Endodermal cell (in vitro differentiated cells): ENCODE data around the gene RUVBL2. TPM values are rescaled to one million over a fixed set of nuclear protein-coding genes. Genes with fewer than 3 reads are reported as not detected.

Experiments used
- DNase-seq: peaks from one replicate; pipeline ENCODE4 v3.0.0-alpha.2; 2017
- H3K27ac ChIP-seq: 2 replicates; pipeline ENCODE4 v1.5.1; 2013; ENCODE audit warnings: mild to moderate bottlenecking, low read depth, low read length, moderate library complexity
- H3K27me3 ChIP-seq: 2 replicates; pipeline ENCODE4 v1.6.1; 2013; ENCODE audit warnings: mild to moderate bottlenecking, low read length, moderate library complexity; ENCODE audit not compliant: insufficient read depth, control insufficient read depth, poor library complexity, severe bottlenecking
- H3K36me3 ChIP-seq: 2 replicates; pipeline ENCODE4 v1.7.0; 2013; ENCODE audit warnings: mild to moderate bottlenecking, low read length, moderate library complexity; ENCODE audit not compliant: control insufficient read depth, insufficient read depth
- H3K4me1 ChIP-seq: one replicate; pipeline ENCODE4 v1.7.0; 2013; ENCODE audit warnings: low read length; ENCODE audit not compliant: control insufficient read depth, insufficient read depth
- H3K4me3 ChIP-seq: 2 replicates; pipeline ENCODE4 v1.5.1; 2013; ENCODE audit warnings: mild to moderate bottlenecking, low read length, moderate library complexity
- H3K9ac ChIP-seq: 2 replicates; pipeline ENCODE4 v1.6.1; 2013; ENCODE audit warnings: mild to moderate bottlenecking, low read length, moderate library complexity; ENCODE audit not compliant: poor library complexity, severe bottlenecking; ENCODE audit errors: extremely low read depth
- H3K9me3 ChIP-seq: 2 replicates; pipeline ENCODE4 v1.6.1; 2013; ENCODE audit warnings: mild to moderate bottlenecking, low read length, moderate library complexity; ENCODE audit not compliant: control insufficient read depth
- H3K27ac Mint-ChIP-seq: 2 replicates; pipeline ENCODE4 v1.8.0; 2020; ENCODE audit warnings: mixed read lengths
- H3K27me3 Mint-ChIP-seq: 2 replicates; pipeline ENCODE4 v1.8.0; 2021; ENCODE audit warnings: mild to moderate bottlenecking, mixed read lengths; ENCODE audit not compliant: insufficient read depth
- H3K36me3 Mint-ChIP-seq: 2 replicates; pipeline ENCODE4 v1.8.0; 2020; ENCODE audit warnings: low read depth, mixed read lengths
- H3K4me1 Mint-ChIP-seq: 2 replicates; pipeline ENCODE4 v1.8.0; 2020; ENCODE audit warnings: mixed read lengths
- H3K4me3 Mint-ChIP-seq: 2 replicates; pipeline ENCODE4 v1.8.0; 2020; ENCODE audit warnings: mild to moderate bottlenecking, moderate library complexity, mixed read lengths
- H3K9me3 Mint-ChIP-seq: 2 replicates; pipeline ENCODE4 v1.8.0; 2020; ENCODE audit warnings: mild to moderate bottlenecking, mixed read lengths
- WGBS, 2 experiments: methylation state at CpG; one replicate each; pipeline versions ENCODE4 v1.1.5 to v1.1.7; 2013; ENCODE audit warnings: missing lambda C conversion rate in 2 of 2, mixed read lengths in 1 of 2; ENCODE audit not compliant: insufficient coverage in 1 of 2, insufficient read length in 1 of 2; 5-methylcytosine and 5-hydroxymethylcytosine counted together
- total RNA-seq, 2 donors: library from RNA; stranded (reverse); fragmentation: NEBNext Ultra II Directional in 1 of 2; extraction: Animal tissue kit (Norgen Biotek cat#: 25700) in 1 of 2; gene quantifications; 2 replicates in 1 of 2; 3 replicates in 1 of 2; pipeline ENCODE4 v1.2.1, GENCODE V29; 2021
- TF ChIP-seq, protein P1 (sequence below): fragments of 200-600 bp; sonication (generic); conservative IDR thresholded peaks from 2 replicates; pipeline ENCODE4 v1.5.0; 2021; ENCODE audit warnings: antibody characterized with exemption, mild to moderate bottlenecking

RUVBL2 gene
- total RNA-seq, 2 donors from 2014 or later = 101 to 112 TPM

DNA sequence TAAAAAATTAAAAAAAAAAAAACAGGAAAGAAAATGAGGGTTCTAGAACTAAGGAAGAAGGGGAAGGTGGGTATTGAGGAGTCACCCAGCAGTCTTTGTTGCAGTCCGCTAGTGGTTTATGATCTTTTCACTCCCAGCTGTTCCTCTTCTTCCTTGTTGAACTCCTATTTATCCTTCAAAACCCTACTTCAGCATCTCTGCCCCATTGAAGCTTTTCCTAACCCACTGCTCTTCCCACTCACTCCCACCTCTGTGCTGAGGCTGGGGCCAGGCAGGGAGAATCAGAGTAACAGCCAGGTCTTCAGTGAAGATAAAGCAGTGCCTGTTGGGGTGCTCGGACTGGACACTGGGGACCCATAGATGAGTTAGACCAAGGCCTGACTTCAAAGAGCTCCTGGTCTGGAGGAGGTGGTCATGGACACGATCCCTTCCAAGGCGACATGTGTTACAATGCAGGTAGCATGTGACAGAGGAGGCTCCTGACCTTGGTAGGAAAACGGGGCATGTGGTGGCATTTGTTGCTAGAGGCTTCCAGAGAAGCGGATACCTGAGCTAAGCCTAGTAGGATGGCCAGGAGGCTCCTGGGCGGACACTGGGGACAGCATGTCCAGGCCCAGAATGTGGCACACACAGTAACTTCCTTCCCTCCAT is 11.4 kb downstream of the RUVBL2 start:
- H3K4me3 ChIP-seq = no peak overlapping the region
- no peaks in the 10 kb centered on the region for H3K9me3 ChIP-seq
- H3K27ac ChIP-seq = no peak overlapping the region
- no peaks in the 10 kb centered on the region for H3K4me1 ChIP-seq
- Mint-ChIP-seq H3K36me3 (peaks cover 27% of the 10 kb centered on the region), H3K9me3 (no peaks in the 10 kb centered on the region), H3K4me1 (no peaks in the 10 kb centered on the region), H3K4me3 (no peak overlapping the region), H3K27me3 (no peaks in the 10 kb centered on the region), H3K27ac (no peak overlapping the region)
- TF ChIP-seq, protein P1, sequence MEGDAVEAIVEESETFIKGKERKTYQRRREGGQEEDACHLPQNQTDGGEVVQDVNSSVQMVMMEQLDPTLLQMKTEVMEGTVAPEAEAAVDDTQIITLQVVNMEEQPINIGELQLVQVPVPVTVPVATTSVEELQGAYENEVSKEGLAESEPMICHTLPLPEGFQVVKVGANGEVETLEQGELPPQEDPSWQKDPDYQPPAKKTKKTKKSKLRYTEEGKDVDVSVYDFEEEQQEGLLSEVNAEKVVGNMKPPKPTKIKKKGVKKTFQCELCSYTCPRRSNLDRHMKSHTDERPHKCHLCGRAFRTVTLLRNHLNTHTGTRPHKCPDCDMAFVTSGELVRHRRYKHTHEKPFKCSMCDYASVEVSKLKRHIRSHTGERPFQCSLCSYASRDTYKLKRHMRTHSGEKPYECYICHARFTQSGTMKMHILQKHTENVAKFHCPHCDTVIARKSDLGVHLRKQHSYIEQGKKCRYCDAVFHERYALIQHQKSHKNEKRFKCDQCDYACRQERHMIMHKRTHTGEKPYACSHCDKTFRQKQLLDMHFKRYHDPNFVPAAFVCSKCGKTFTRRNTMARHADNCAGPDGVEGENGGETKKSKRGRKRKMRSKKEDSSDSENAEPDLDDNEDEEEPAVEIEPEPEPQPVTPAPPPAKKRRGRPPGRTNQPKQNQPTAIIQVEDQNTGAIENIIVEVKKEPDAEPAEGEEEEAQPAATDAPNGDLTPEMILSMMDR = no peak
- no peak for DNase-seq
- no peak overlapping the region for H3K9ac ChIP-seq
- H3K36me3 ChIP-seq = peaks cover 44% of the 10 kb centered on the region
- WGBS, 2 experiments = 90 to 92% methylated on average over 6 to 7 of the region's 7 CpGs
- no peaks in the 10 kb centered on the region for H3K27me3 ChIP-seq

DNA sequence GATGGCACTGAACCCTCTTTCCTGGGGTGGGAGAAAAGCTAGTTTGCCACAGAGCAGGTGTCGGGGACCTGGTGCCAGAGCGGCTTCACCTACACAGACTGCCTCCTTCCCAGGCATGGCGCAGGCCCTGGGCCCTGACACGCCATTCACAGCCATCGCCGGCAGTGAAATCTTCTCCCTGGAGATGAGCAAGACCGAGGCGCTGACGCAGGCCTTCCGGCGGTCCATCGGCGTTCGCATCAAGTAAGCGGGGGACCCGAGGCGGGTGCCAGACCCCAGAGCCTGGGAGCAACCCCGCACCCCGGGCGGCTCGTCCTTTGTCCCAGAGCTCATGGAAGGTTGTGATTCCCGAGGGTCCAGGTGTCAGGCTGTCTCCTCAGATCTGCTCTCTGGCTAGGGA is 13.2 kb downstream of the RUVBL2 start:
- H3K4me1 ChIP-seq = no peaks in the 10 kb centered on the region
- H3K4me1 Mint-ChIP-seq = no peaks in the 10 kb centered on the region
- H3K36me3 ChIP-seq = peaks cover 46% of the 10 kb centered on the region
- WGBS, 2 experiments = 96 to 97% methylated on average over 15 to 22 of the region's 22 CpGs
- peaks cover 31% of the 10 kb centered on the region for H3K36me3 Mint-ChIP-seq
- no peaks in the 10 kb centered on the region for H3K9me3 ChIP-seq
- no peak overlapping the region for H3K4me3 Mint-ChIP-seq
- DNase-seq = no peak
- H3K27me3 Mint-ChIP-seq = no peaks in the 10 kb centered on the region
- no peak overlapping the region for H3K27ac ChIP-seq
- H3K9me3 Mint-ChIP-seq = no peaks in the 10 kb centered on the region
- H3K27ac Mint-ChIP-seq = no peak overlapping the region
- no peak overlapping the region for H3K4me3 ChIP-seq
- TF ChIP-seq, protein P1 = no peak
- no peaks in the 10 kb centered on the region for H3K27me3 ChIP-seq
- H3K9ac ChIP-seq = no peak overlapping the region

DNA sequence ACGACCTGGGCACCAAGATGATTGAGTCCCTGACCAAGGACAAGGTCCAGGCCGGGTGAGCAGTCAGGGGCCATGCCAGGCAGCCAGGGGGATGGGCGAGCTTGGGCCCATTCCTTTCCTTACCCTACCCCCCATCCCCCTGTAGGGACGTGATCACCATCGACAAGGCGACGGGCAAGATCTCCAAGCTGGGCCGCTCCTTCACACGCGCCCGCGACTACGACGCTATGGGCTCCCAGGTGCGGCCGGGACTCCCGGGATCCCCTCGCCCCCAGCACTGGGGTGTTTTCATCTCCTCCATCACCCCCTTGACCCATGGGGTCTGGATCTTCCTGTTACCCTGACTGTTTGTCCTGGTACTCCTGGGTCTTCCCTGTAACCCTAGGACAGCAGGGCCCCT is 16.1 kb downstream of the RUVBL2 start:
- H3K27ac ChIP-seq = no peak overlapping the region
- peaks cover 22% of the 10 kb centered on the region for H3K36me3 ChIP-seq
- H3K9ac ChIP-seq = no peak overlapping the region
- WGBS, 2 experiments = 93 to 99% methylated on average over 14 to 18 of the region's 18 CpGs
- Mint-ChIP-seq H3K27me3 (no peaks in the 10 kb centered on the region), H3K4me1 (no peaks in the 10 kb centered on the region), H3K4me3 (no peak overlapping the region), H3K36me3 (peaks cover 39% of the 10 kb centered on the region), H3K9me3 (no peaks in the 10 kb centered on the region), H3K27ac (no peak overlapping the region)
- H3K9me3 ChIP-seq = no peaks in the 10 kb centered on the region
- no peaks in the 10 kb centered on the region for H3K4me1 ChIP-seq
- H3K27me3 ChIP-seq = no peaks in the 10 kb centered on the region
- H3K4me3 ChIP-seq = no peak overlapping the region
- DNase-seq = no peak
- TF ChIP-seq, protein P1 = no peak
